Measurements from ENCODE around the gene GAS2L2. TPM values are rescaled to one million over a fixed set of nuclear protein-coding genes. Genes with fewer than 3 reads are reported as not detected.

The GAS2L2 gene
- total RNA-seq, 2 donors from 2014 or later, result not detected

GRCh38 chr17:35740216-35740615 lies 12.8 kb downstream of the GAS2L2 start:
- H3K27me3 ChIP-seq, result peaks cover 0 to 9% of the 10 kb centered on the region in 2 donors
- no peak for DNase-seq
- TF ChIP-seq CTCF (IDR thresholded peaks at IDR 0.05), result no peak
- no peak for TF ChIP-seq POLR2A (IDR thresholded peaks at IDR 0.05)
- H3K9me3 ChIP-seq, result no peaks in the 10 kb centered on the region
- 74 to 90% methylated on average over 5 to 7 of the region's 7 CpGs for WGBS, 2 donors
- no peak for ATAC-seq
- H3K4me3 ChIP-seq, result no peak overlapping the region
- peaks cover 10% of the 10 kb centered on the region for H3K4me1 ChIP-seq
- intact Hi-C loops (cut with DNase I), result loop anchor here (10.0 kb wide), 1 partner anchor 425 kb away; no protein-coding TSS in a partner anchor
- H3K27ac ChIP-seq, result no peak overlapping the region
- no peaks in the 10 kb centered on the region for H3K36me3 ChIP-seq (replicated peaks in 1 of 2; ENCODE audit: insufficient read depth in 1 of 2, low read depth in 2 of 2)

GRCh38 chr17:35738519-35739133 lies 14.4 kb downstream of the GAS2L2 start:
- DNase-seq (no peak), ATAC-seq (no peak)
- H3K36me3 ChIP-seq (replicated peaks in 1 of 2; ENCODE audit: insufficient read depth in 1 of 2, low read depth in 2 of 2), result no peaks in the 10 kb centered on the region
- no peaks in the 10 kb centered on the region for H3K9me3 ChIP-seq
- WGBS, 2 donors, result 84 to 90% methylated on average over 5 of the region's 5 CpGs
- H3K4me3 ChIP-seq, result no peak overlapping the region
- H3K27ac ChIP-seq, result no peak overlapping the region
- peaks cover 0 to 9% of the 10 kb centered on the region in 2 donors for H3K27me3 ChIP-seq
- intact Hi-C loops (cut with DNase I), result no loop called here
- H3K4me1 ChIP-seq, result peaks cover 10% of the 10 kb centered on the region
- no peak for TF ChIP-seq POLR2A (IDR thresholded peaks at IDR 0.05)
- no peak for TF ChIP-seq CTCF (IDR thresholded peaks at IDR 0.05)

DNA sequence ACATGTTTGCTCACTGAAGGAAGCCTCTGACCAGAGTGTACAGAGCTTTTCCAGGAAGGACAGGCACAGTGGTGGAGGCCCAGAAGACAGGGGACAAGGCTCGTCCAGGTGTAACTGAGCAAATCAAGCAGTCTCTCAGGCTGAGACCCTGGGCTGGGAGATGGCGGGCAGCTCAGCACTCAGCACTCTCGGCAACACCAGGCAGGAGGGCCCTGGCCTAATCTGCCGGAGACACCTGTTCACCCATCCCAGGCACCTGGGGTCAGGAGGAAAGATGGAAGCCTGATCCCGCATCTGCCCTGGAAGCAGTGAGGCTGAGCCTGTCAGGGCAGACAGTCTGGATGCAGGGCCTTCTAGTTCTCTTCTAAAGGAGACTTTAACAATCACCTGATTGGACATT lies 16.8 kb downstream of the GAS2L2 start:
- H3K36me3 ChIP-seq (replicated peaks in 1 of 2; ENCODE audit: insufficient read depth in 1 of 2, low read depth in 2 of 2), result no peaks in the 10 kb centered on the region
- TF ChIP-seq CTCF (IDR thresholded peaks at IDR 0.05), result no peak
- no peak for TF ChIP-seq POLR2A (IDR thresholded peaks at IDR 0.05)
- DNase-seq (no peak), ATAC-seq (no peak)
- 74 to 82% methylated on average over 3 to 5 of the region's 5 CpGs for WGBS, 2 donors
- no peaks in the 10 kb centered on the region for H3K27me3 ChIP-seq
- no peak overlapping the region for H3K27ac ChIP-seq
- intact Hi-C loops (cut with DNase I), result no loop called here
- H3K4me3 ChIP-seq, result no peak overlapping the region
- no peaks in the 10 kb centered on the region for H3K9me3 ChIP-seq
- peaks cover 14% of the 10 kb centered on the region for H3K4me1 ChIP-seq

GRCh38 chr17:35735036-35735805 lies 17.8 kb downstream of the GAS2L2 start:
- ATAC-seq, result no peak
- H3K4me1 ChIP-seq, result peaks cover 18% of the 10 kb centered on the region
- 74 to 77% methylated on average over 19 to 29 of the region's 29 CpGs for WGBS, 2 donors
- DNase-seq, result no peak
- no peaks in the 10 kb centered on the region for H3K36me3 ChIP-seq (replicated peaks in 1 of 2; ENCODE audit: insufficient read depth in 1 of 2, low read depth in 2 of 2)
- intact Hi-C loops (cut with DNase I), result no loop called here
- H3K27me3 ChIP-seq, result no peaks in the 10 kb centered on the region
- no peak overlapping the region for H3K27ac ChIP-seq
- TF ChIP-seq CTCF (IDR thresholded peaks at IDR 0.05), result no peak
- TF ChIP-seq POLR2A (IDR thresholded peaks at IDR 0.05), result no peak
- no peaks in the 10 kb centered on the region for H3K9me3 ChIP-seq
- H3K4me3 ChIP-seq, result no peak overlapping the region
